Peyer's patch (tissue), 4 donors: ENCODE data around the gene SLC30A2.

Source experiments
- CTCF ChIP-seq, 6 experiments: fragments of 450-650 bp in 4 of 6; fragments of 200-600 bp in 2 of 6; sonication (generic) in 1 of 6; IDR thresholded peaks; one replicate each; pipeline ENCODE4 v1.5.1; 2017 to 2019; ENCODE audit warnings: antibody characterized with exemption in 6 of 6, mild to moderate bottlenecking in 3 of 6, moderate library complexity in 1 of 6
- POLR2A ChIP-seq, 2 donors: fragments of 450-650 bp; IDR thresholded peaks; one replicate each; pipeline ENCODE4 v1.5.1; 2017; ENCODE audit warnings: antibody characterized with exemption in 2 of 2, mild to moderate bottlenecking in 2 of 2, moderate library complexity in 2 of 2

GRCh38 chr1:26005434-26006105, 40.3 kb downstream of the SLC30A2 start:
- TF ChIP-seq CTCF (IDR thresholded peaks at IDR 0.05) (no peak), POLR2A (IDR thresholded peaks at IDR 0.05) (no peak)
